ENCODE results near the gene PTPN6. TPM values are rescaled to one million over a fixed set of nuclear protein-coding genes. Genes with fewer than 3 reads are reported as not detected.
A peak's percentile ranks its signal among the peaks of the same experiment; 100 is the strongest.

Gene PTPN6
- total and polyA plus RNA-seq, 4 experiments from 2014 or later, result 126 to 325 (median 194) TPM

DNA sequence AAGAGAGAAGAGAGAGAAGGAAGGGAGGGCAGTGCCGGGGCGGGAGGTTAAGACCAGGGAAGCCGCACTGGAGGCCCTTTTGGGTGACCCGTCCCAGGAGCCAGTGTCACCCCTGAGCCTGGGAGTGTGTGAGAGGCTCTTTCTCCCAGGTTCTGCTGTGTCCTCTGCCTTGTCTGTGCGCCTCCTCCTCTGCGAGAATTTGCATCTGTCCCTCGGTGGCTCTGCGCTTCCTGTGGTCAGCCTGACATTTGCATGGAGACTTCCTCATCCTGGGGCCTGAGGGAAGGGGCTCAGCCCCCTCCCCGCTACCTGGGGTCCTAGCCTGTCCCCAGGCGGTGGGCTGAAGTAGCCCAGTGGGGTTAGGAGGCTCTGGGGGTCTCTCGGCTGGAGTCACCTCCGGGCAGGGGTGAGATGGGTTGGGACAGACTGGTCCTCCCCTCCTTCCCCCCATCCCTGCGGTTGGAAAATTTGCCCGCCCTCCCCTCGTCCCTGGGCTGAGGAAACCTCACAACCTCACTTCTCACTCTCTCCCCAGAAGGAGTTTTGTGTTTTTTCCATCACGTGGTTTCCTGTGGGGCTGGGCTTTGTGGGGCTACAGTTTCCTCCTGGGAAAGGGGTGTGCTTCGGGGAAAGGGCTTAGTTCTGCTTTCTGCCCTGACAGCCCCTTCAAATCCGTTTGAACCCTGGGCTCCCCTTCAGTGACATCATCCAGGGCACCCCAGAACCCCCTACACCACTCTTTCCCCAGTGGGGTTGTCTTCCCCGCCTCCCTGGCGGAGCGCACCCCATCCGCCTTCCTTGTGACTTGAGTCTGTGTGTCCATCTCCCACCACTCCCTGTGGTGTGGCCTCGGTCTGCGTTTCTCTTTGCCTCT, 2.5 kb downstream of the PTPN6 start:
- intact Hi-C loops (cut with micrococcal nuclease), result loop anchor here (1.0 kb wide), 1 partner anchor 8 kb away; no protein-coding TSS in a partner anchor
- Mint-ChIP-seq H3K27ac (peak overlapping the region; percentile 89 to 98 (median 96)), H3K27me3 (peaks cover 0 to 3% of the 10 kb centered on the region in 2 donors), H3K9me3 (peaks cover 0 to 2% (median 0%) of the 10 kb centered on the region in 8 donors), H3K4me1 (peaks cover 62 to 97% (median 66%) of the 10 kb centered on the region in 4 donors), H3K36me3 (peaks cover 31 to 67% of the 10 kb centered on the region in 2 donors), H3K4me3 (peak overlapping the region; percentile 94 to 100 (median 98))
- Histone ChIP-seq H3K27me3 (ENCODE audit: insufficient read depth, low read length) (no peaks in the 10 kb centered on the region), H3K4me1 (ENCODE audit: insufficient read depth, low read length) (peaks cover 81% of the 10 kb centered on the region), H3K9me3 (ENCODE audit: control insufficient read depth in 1 of 2, low read length in 2 of 2) (no peaks in the 10 kb centered on the region), H3K4me3 (ENCODE audit: low read length in 2 of 2) (peak overlapping the region; percentile 81 to 82), H3K27ac (ENCODE audit: low read depth, low read length) (peak overlapping the region; percentile 96), H3K36me3 (ENCODE audit: insufficient read depth, low read length) (peaks cover 35% of the 10 kb centered on the region)
- POLR2A ChIA-PET (ENCODE audit: partially characterized antibody), result interaction anchor here (1.1 to 22.1 kb wide), 10 partner anchors 7 to 162 kb away, joined by 3 to 1807 read pairs (median 30); partner anchors contain the start of genes ATN1, C12orf57, EMG1 and PHB2
- DNase-seq, result peak; percentile 72 to 95 (median 78)
- CTCF ChIA-PET (ENCODE audit: partially characterized antibody), result interaction anchor here (1.3 to 18.5 kb wide), 6 partner anchors 7 to 13 kb away, joined by 3 to 774 read pairs (median 17); partner anchors contain the start of genes C12orf57, PTPN6 and RNU7-1

GRCh38 chr12:6954316-6955107, 3.4 kb downstream of the PTPN6 start:
- peak overlapping the region; percentile 81 to 82 for H3K4me3 ChIP-seq (ENCODE audit: low read length in 2 of 2)
- H3K9me3 ChIP-seq (ENCODE audit: control insufficient read depth in 1 of 2, low read length in 2 of 2), result no peaks in the 10 kb centered on the region
- peak in 1 of 5 donors; percentile 35 for DNase-seq
- Mint-ChIP-seq H3K36me3 (peaks cover 38 to 75% of the 10 kb centered on the region in 2 donors), H3K9me3 (peaks cover 0 to 2% (median 0%) of the 10 kb centered on the region in 8 donors), H3K27me3 (peaks cover 0 to 3% of the 10 kb centered on the region in 2 donors), H3K4me3 (peak overlapping the region; percentile 94 to 100 (median 98)), H3K27ac (peak overlapping the region; percentile 89 to 98 (median 96)), H3K4me1 (peaks cover 62 to 97% (median 66%) of the 10 kb centered on the region in 4 donors)
- intact Hi-C loops (cut with micrococcal nuclease), result no loop called here
- peak overlapping the region; percentile 96 for H3K27ac ChIP-seq (ENCODE audit: low read depth, low read length)
- peaks cover 81% of the 10 kb centered on the region for H3K4me1 ChIP-seq (ENCODE audit: insufficient read depth, low read length)
- ChIA-PET POLR2A (ENCODE audit: partially characterized antibody) (interaction anchor here (1.3 to 22.1 kb wide), 4 partner anchors 6 to 103 kb away, joined by 4 to 1807 read pairs (median 907); partner anchors contain the start of genes C12orf57, CDCA3, PTPN6 and RNU7-1), CTCF (ENCODE audit: partially characterized antibody) (interaction anchor here (1.1 to 13.5 kb wide), 5 partner anchors 9 to 31 kb away, joined by 3 to 774 read pairs (median 5); partner anchors contain the start of genes C12orf57, PTPN6 and RNU7-1)
- H3K27me3 ChIP-seq (ENCODE audit: insufficient read depth, low read length), result no peaks in the 10 kb centered on the region
- H3K36me3 ChIP-seq (ENCODE audit: insufficient read depth, low read length), result peaks cover 35% of the 10 kb centered on the region

GRCh38 chr12:6955108-6956020, 4.2 kb downstream of the PTPN6 start:
- POLR2A ChIA-PET (ENCODE audit: partially characterized antibody), result interaction anchor here (1.3 to 22.1 kb wide), 4 partner anchors 5 to 104 kb away, joined by 4 to 1807 read pairs (median 907); partner anchors contain the start of genes C12orf57, CDCA3, PTPN6 and RNU7-1
- Histone ChIP-seq H3K27ac (ENCODE audit: low read depth, low read length) (peak overlapping the region; percentile 96), H3K36me3 (ENCODE audit: insufficient read depth, low read length) (peaks cover 39% of the 10 kb centered on the region), H3K4me3 (ENCODE audit: low read length in 2 of 2) (peak overlapping the region in 1 of 2 donors; percentile 82), H3K4me1 (ENCODE audit: insufficient read depth, low read length) (peaks cover 81% of the 10 kb centered on the region), H3K27me3 (ENCODE audit: insufficient read depth, low read length) (no peaks in the 10 kb centered on the region), H3K9me3 (ENCODE audit: control insufficient read depth in 1 of 2, low read length in 2 of 2) (no peaks in the 10 kb centered on the region)
- peaks cover 38 to 75% of the 10 kb centered on the region in 2 donors for H3K36me3 Mint-ChIP-seq
- intact Hi-C loops (cut with micrococcal nuclease), result no loop called here
- peaks cover 0 to 2% (median 0%) of the 10 kb centered on the region in 8 donors for H3K9me3 Mint-ChIP-seq
- H3K27me3 Mint-ChIP-seq, result peaks cover 0 to 3% of the 10 kb centered on the region in 2 donors
- H3K4me3 Mint-ChIP-seq, result peak overlapping the region in 7 of 8 donors; percentile 94 to 100 (median 98)
- peak in 1 of 5 donors; percentile 35 for DNase-seq
- H3K27ac Mint-ChIP-seq, result peak overlapping the region; percentile 89 to 99 (median 96)
- peaks cover 56 to 97% (median 63%) of the 10 kb centered on the region in 4 donors for H3K4me1 Mint-ChIP-seq
- CTCF ChIA-PET (ENCODE audit: partially characterized antibody), result interaction anchor here (1.1 to 13.5 kb wide), 5 partner anchors 8 to 31 kb away, joined by 3 to 774 read pairs (median 5); partner anchors contain the start of genes C12orf57, PTPN6 and RNU7-1

DNA sequence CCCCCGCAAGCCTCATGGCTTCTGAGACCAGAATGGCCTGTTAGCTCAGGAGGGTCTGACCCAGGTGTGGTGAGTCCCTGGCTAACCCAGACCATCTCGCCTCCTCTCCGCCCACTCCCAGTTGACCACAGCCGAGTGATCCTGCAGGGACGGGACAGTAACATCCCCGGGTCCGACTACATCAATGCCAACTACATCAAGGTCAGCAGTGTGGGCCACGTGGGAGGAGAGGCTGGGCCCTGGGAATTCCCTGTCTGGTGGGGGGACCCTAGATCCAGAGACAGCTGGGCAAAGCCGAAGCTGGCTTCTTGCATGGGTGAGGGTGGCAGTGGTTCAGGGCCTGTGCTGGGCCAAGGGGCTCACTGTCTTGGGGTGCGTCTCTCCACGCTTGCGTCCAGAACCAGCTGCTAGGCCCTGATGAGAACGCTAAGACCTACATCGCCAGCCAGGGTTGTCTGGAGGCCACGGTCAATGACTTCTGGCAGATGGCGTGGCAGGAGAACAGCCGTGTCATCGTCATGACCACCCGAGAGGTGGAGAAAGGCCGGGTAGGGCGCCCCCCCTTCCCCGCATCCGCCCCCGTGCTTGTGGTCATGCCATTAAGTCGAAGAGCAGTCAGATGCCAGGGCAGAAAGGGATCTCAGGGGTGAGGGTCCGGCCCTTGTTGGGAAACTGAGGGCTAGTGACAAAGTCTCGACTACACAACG, 5.0 kb downstream of the PTPN6 start:
- Mint-ChIP-seq H3K27me3 (peaks cover 0 to 3% of the 10 kb centered on the region in 2 donors), H3K36me3 (peaks cover 42 to 77% of the 10 kb centered on the region in 2 donors), H3K9me3 (peaks cover 0 to 2% (median 0%) of the 10 kb centered on the region in 8 donors), H3K4me1 (peaks cover 59 to 97% (median 66%) of the 10 kb centered on the region in 4 donors), H3K27ac (peak overlapping the region; percentile 89 to 99 (median 95)), H3K4me3 (peak overlapping the region in 7 of 8 donors; percentile 44 to 98 (median 76))
- Histone ChIP-seq H3K27ac (ENCODE audit: low read depth, low read length) (peak overlapping the region; percentile 96), H3K4me1 (ENCODE audit: insufficient read depth, low read length) (peaks cover 82% of the 10 kb centered on the region), H3K36me3 (ENCODE audit: insufficient read depth, low read length) (peaks cover 42% of the 10 kb centered on the region), H3K4me3 (ENCODE audit: low read length in 2 of 2) (peak overlapping the region in 1 of 2 donors; percentile 11), H3K9me3 (ENCODE audit: control insufficient read depth in 1 of 2, low read length in 2 of 2) (no peaks in the 10 kb centered on the region), H3K27me3 (ENCODE audit: insufficient read depth, low read length) (no peaks in the 10 kb centered on the region)
- POLR2A ChIA-PET (ENCODE audit: partially characterized antibody), result interaction anchor here (1.3 to 22.1 kb wide), 6 partner anchors 4 to 105 kb away, joined by 4 to 1807 read pairs (median 18); partner anchors contain the start of genes C12orf57, CDCA3, PTPN6 and RNU7-1
- CTCF ChIA-PET (ENCODE audit: partially characterized antibody), result interaction anchor here (1.1 to 13.5 kb wide), 4 partner anchors 9 to 32 kb away, joined by 5 to 774 read pairs (median 12); partner anchors contain the start of genes C12orf57, PTPN6 and RNU7-1
- DNase-seq, result peak in 1 of 5 donors; percentile 58
- intact Hi-C loops (cut with micrococcal nuclease), result no loop called here

- Histone ChIP-seq H3K4me3 (ENCODE audit: low read length in 2 of 2) (peak overlapping the region in 1 of 2 donors; percentile 12), H3K36me3 (ENCODE audit: insufficient read depth, low read length) (peaks cover 42% of the 10 kb centered on the region), H3K4me1 (ENCODE audit: insufficient read depth, low read length) (peaks cover 93% of the 10 kb centered on the region), H3K27me3 (ENCODE audit: insufficient read depth, low read length) (no peaks in the 10 kb centered on the region), H3K27ac (ENCODE audit: low read depth, low read length) (peak overlapping the region; percentile 96), H3K9me3 (ENCODE audit: control insufficient read depth in 1 of 2, low read length in 2 of 2) (no peaks in the 10 kb centered on the region)
- Mint-ChIP-seq H3K4me3 (peak overlapping the region; percentile 44 to 98 (median 73)), H3K27ac (peak overlapping the region; percentile 89 to 99 (median 96)), H3K4me1 (peaks cover 69 to 100% (median 77%) of the 10 kb centered on the region in 4 donors), H3K9me3 (no peaks in the 10 kb centered on the region), H3K27me3 (peaks cover 0 to 3% of the 10 kb centered on the region in 2 donors), H3K36me3 (peaks cover 43 to 79% of the 10 kb centered on the region in 2 donors)
- ChIA-PET POLR2A (ENCODE audit: partially characterized antibody) (interaction anchor here (1.5 to 22.1 kb wide), 5 partner anchors 3 to 89 kb away, joined by 4 to 1807 read pairs (median 51); partner anchors contain the start of genes C12orf57, PTPN6, RNU7-1 and SPSB2), CTCF (ENCODE audit: partially characterized antibody) (interaction anchor here (3.6 to 13.5 kb wide), 2 partner anchors 11 to 13 kb away, joined by 13 to 774 read pairs; partner anchors contain the start of genes C12orf57, PTPN6 and RNU7-1)
- peak in 3 of 5 donors; percentile 36 to 59 (median 42) for DNase-seq
- intact Hi-C loops (cut with micrococcal nuclease), result no loop called here
Measured at GRCh38 chr12:6957151-6957701, 6.1 kb downstream of the PTPN6 start.

Measured in CD4-positive, alpha-beta memory T cell (primary cell).